DND-41 (cell line): ENCODE results near the gene B4GAT1.
"Not testable (repeated sequence)": the region's sequence is repeated elsewhere in the genome, so short reads cannot be mapped to it uniquely, and the experiment has no call there.

Source experiments
- ATAC-seq: fragments of 200-7000 bp; cut with Tn5 transposase; 3 replicates; pipeline ENCODE4 v1.9.1; 2021; ENCODE audit warnings: low read depth; ENCODE audit not compliant: insufficient read depth
- DNase-seq: peaks from one replicate; pipeline ENCODE4 v3.0.0-alpha.2; 2020
- H2AFZ ChIP-seq: 2 replicates; pipeline ENCODE4 v1.6.0; 2012; ENCODE audit warnings: low read depth, low read length
- H3K27ac ChIP-seq: 2 replicates; pipeline ENCODE4 v1.5.1; 2012; ENCODE audit warnings: low read length, inconsistent platforms
- H3K27me3 ChIP-seq: fragments of 200-600 bp; sonication (generic); 2 replicates; pipeline ENCODE4 v1.6.0; 2012; ENCODE audit warnings: low read length, mild to moderate bottlenecking, inconsistent platforms; ENCODE audit not compliant: insufficient read depth, poor library complexity
- H3K36me3 ChIP-seq: 2 replicates; pipeline ENCODE4 v1.5.1; 2012; ENCODE audit warnings: low read length, inconsistent platforms; ENCODE audit not compliant: insufficient read depth
- H3K4me1 ChIP-seq: 2 replicates; pipeline ENCODE4 v1.5.1; 2012; ENCODE audit warnings: mild to moderate bottlenecking, low read length; ENCODE audit not compliant: insufficient read depth
- H3K4me2 ChIP-seq: 2 replicates; pipeline ENCODE4 v1.6.0; 2012; ENCODE audit warnings: mild to moderate bottlenecking, moderate library complexity, low read length, inconsistent platforms; ENCODE audit not compliant: insufficient read depth
- H3K4me3 ChIP-seq, 2 experiments: fragments of 200-600 bp in 1 of 2; shearing (Covaris generic) in 1 of 2; 2 replicates each; pipeline ENCODE4 v1.5.1; 2012 to 2016; ENCODE audit warnings: inconsistent platforms in 2 of 2, low read length in 2 of 2, mild to moderate bottlenecking in 2 of 2, low read depth in 1 of 2, moderate library complexity in 1 of 2
- H3K79me2 ChIP-seq: 2 replicates; pipeline ENCODE4 v1.6.0; 2012; ENCODE audit warnings: low read length, inconsistent platforms; ENCODE audit not compliant: insufficient read depth
- H3K9ac ChIP-seq: 2 replicates; pipeline ENCODE4 v1.6.0; 2012; ENCODE audit warnings: low read depth, mild to moderate bottlenecking, inconsistent platforms, low read length, moderate library complexity
- H3K9me3 ChIP-seq: 2 replicates; pipeline ENCODE4 v1.5.1; 2012; ENCODE audit warnings: low read length, moderate library complexity, mild to moderate bottlenecking, inconsistent platforms; ENCODE audit not compliant: insufficient read depth, severe bottlenecking
- H4K20me1 ChIP-seq: 2 replicates; pipeline ENCODE4 v1.6.0; 2012; ENCODE audit warnings: low read length; ENCODE audit not compliant: insufficient read depth
- CTCF ChIP-seq: IDR thresholded peaks from 2 replicates; pipeline ENCODE4 v1.5.1; 2012; ENCODE audit warnings: borderline replicate concordance, low read length, moderate library complexity, mild to moderate bottlenecking; ENCODE audit not compliant: poor library complexity, severe bottlenecking; ENCODE audit errors: extremely low read depth
- EZH2 ChIP-seq: IDR thresholded peaks from 3 replicates; pipeline ENCODE4 v1.6.1; 2012; ENCODE audit warnings: borderline replicate concordance, low read depth, mild to moderate bottlenecking, moderate library complexity, low read length, inconsistent platforms; ENCODE audit not compliant: severe bottlenecking

B4GAT1 gene

DNA sequence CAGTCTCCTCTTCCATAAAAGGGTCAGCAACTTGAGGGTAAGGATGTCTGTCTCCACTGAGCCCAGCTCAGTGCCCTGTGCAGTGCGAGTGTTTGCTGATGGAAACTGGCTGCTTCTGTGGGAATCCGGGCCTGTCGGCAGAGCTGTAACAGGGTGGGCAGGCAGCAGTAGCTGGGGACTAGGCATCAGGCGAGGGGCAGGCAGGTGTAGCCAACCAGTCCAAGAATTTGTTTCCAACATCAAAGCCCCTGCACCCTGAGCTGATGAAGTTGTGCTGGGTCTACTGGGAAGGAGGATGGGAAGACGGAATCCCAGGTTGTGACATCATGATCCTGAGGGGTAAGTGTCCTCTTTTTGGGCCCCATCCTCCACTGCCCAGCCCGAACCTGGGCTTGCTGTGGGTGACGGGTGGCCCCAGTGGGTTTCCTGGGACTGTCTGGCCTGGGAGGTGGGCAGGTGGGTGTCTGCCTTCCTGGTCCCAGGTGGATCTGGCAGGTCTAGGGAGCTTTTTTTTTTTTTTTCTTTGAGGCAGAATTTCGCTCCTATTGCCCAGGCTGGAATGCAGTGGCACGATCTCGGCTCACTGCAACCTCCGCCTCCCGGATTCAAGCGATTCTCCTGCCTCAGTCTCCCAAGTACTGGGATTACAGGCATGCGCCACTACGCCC, 13.1 kb upstream of the B4GAT1 start:
- TF ChIP-seq CTCF (no peak), EZH2 (no peak)
- Histone ChIP-seq H3K4me1 (no peaks in the 10 kb centered on the region), H3K27me3 (no peaks in the 10 kb centered on the region), H3K9me3 (no peaks in the 10 kb centered on the region), H3K4me3 (no peak overlapping the region), H3K9ac (no peak overlapping the region), H2AFZ (no peak overlapping the region), H4K20me1 (no peaks in the 10 kb centered on the region), H3K27ac (no peak overlapping the region), H3K79me2 (no peaks in the 10 kb centered on the region), H3K36me3 (peaks cover 29% of the 10 kb centered on the region), H3K4me2 (no peak overlapping the region)
- ATAC-seq (no peak), DNase-seq (no peak)

GRCh38 chr11:66359662-66360087, 12.2 kb upstream of the B4GAT1 start:
- H3K4me3 ChIP-seq = no peak overlapping the region
- no peak overlapping the region for H2AFZ ChIP-seq
- H3K9me3 ChIP-seq = no peaks in the 10 kb centered on the region
- H3K9ac ChIP-seq = no peak overlapping the region
- H3K27me3 ChIP-seq = no peaks in the 10 kb centered on the region
- H3K27ac ChIP-seq = no peak overlapping the region
- H3K4me2 ChIP-seq = no peak overlapping the region
- DNase-seq (no peak), ATAC-seq (no peak)
- TF ChIP-seq CTCF = no peak
- no peak for TF ChIP-seq EZH2
- no peaks in the 10 kb centered on the region for H4K20me1 ChIP-seq
- no peaks in the 10 kb centered on the region for H3K4me1 ChIP-seq
- H3K36me3 ChIP-seq = peaks cover 29% of the 10 kb centered on the region
- no peaks in the 10 kb centered on the region for H3K79me2 ChIP-seq

DNA sequence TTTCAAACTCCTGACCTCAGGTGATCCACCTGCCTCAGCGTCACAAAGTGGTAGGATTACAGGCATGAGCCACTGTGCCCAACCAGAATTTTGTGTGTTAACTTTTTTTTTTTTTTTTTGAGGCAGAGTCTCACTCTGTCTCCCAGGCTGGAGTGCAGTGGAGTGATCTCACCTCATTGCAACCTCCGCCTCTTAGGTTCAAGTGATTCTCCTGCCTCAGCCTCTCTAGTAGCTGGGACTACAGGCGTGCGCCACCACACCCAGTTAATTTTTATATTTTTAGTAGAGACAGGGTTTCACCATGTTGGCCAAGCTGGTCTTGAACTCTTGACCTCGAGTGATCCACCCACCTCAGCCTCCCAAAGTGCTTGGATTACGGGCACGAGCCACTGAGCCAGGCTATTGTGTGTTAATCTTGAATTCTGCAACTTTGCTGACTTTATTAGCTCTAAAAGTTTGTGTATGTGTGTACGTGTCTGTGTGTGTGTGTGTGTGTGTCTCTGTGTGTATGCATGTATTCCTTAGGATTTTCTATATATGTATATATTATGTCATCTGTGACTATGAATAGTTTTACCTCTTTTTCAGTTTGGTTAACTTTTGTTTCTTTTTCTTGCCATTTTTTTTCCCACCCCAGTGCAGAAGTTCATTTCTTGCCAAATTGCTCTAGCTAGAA, 3.3 kb upstream of the B4GAT1 start:
- H3K36me3 ChIP-seq, H3K27ac ChIP-seq, H2AFZ ChIP-seq, ATAC-seq, H3K4me2 ChIP-seq, H3K27me3 ChIP-seq, H3K4me3 ChIP-seq, H3K9me3 ChIP-seq, DNase-seq, H3K9ac ChIP-seq, H4K20me1 ChIP-seq: not testable (repeated sequence)
- Histone ChIP-seq H3K4me1 (peaks cover 31% of the 10 kb centered on the region), H3K79me2 (peaks cover 25% of the 10 kb centered on the region)

DNA sequence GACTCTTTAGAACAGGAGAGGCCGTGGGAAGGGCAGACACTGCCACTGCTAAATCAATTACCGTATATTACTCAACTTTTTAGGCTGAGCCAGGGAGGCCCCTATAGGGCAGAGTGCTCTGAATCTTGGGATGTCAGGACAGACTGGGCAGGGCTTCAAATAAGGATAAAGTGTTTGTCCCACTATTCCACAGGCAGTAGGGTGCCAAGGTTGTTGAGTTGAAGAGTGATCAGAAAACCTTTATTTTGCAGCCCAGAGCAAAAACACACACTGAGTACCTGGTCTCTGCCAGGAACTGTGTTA, 1.6 kb upstream of the B4GAT1 start:
- peaks cover 39% of the 10 kb centered on the region for H3K79me2 ChIP-seq
- H2AFZ ChIP-seq = no peak overlapping the region
- H3K36me3 ChIP-seq = peaks cover 7% of the 10 kb centered on the region
- H3K4me1 ChIP-seq = peaks cover 42% of the 10 kb centered on the region
- no peaks in the 10 kb centered on the region for H3K27me3 ChIP-seq
- no peak overlapping the region; the same call in 1 of the 2 replicates for H3K9ac ChIP-seq
- ATAC-seq (no peak), DNase-seq (no peak)
- H3K4me2 ChIP-seq = peak overlapping the region; percentile 72; the same call in 1 of the 2 replicates
- no peaks in the 10 kb centered on the region for H3K9me3 ChIP-seq
- 0 out of 2 replicates have a peak, but pooled peaks cover 4% of the 10 kb centered on the region for H4K20me1 ChIP-seq
- H3K4me3 ChIP-seq = no peak overlapping the region
- no peak for TF ChIP-seq CTCF
- TF ChIP-seq EZH2 = no peak
- no peak overlapping the region for H3K27ac ChIP-seq
